Ovary (tissue), 3 donors: Measurements from ENCODE around the gene ITGAX.

Experiments
- POLR2A ChIP-seq: fragments of 450-650 bp; IDR thresholded peaks from one replicate; pipeline ENCODE4 v1.6.1; 2017; ENCODE audit warnings: antibody characterized with exemption, mild to moderate bottlenecking, moderate library complexity
- TF ChIP-seq, protein P1 (sequence below), 3 donors: fragments of 450-650 bp in 2 of 3; fragments of 200-600 bp in 1 of 3; IDR thresholded peaks; one replicate each; pipeline versions ENCODE4 v1.5.1 to v1.8.0; 2016 to 2022; ENCODE audit warnings: antibody characterized with exemption in 3 of 3, mild to moderate bottlenecking in 1 of 3
- donor health status: DM: no; HTN: no; CAD: no.

DNA sequence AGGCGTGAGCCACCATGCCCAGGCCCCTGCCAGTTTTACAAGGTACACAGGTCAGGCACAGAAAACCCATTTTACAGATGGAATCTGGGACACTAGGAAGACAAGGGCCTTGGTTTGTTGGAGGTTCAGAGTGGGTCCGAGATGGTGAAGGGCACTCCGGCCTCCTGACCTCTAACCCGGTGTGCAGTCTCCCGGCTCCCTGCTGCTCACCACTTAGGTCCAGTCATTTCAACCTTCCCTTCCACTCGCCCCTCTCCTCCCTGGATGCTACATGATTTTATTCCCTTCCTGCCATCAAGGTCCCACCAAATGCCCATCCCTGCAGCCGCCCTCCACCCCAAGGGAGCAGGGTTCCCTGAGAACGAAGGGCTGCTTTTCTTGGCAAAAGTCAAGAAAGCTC lies 8.7 kb downstream of the ITGAX start:
- TF ChIP-seq, protein P1, sequence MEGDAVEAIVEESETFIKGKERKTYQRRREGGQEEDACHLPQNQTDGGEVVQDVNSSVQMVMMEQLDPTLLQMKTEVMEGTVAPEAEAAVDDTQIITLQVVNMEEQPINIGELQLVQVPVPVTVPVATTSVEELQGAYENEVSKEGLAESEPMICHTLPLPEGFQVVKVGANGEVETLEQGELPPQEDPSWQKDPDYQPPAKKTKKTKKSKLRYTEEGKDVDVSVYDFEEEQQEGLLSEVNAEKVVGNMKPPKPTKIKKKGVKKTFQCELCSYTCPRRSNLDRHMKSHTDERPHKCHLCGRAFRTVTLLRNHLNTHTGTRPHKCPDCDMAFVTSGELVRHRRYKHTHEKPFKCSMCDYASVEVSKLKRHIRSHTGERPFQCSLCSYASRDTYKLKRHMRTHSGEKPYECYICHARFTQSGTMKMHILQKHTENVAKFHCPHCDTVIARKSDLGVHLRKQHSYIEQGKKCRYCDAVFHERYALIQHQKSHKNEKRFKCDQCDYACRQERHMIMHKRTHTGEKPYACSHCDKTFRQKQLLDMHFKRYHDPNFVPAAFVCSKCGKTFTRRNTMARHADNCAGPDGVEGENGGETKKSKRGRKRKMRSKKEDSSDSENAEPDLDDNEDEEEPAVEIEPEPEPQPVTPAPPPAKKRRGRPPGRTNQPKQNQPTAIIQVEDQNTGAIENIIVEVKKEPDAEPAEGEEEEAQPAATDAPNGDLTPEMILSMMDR (IDR thresholded peaks at IDR 0.05) = no peak
- TF ChIP-seq POLR2A = no peak
